ENCODE data around the gene UBXN11.
A peak's percentile ranks its signal among the peaks of the same experiment; 100 is the strongest.
"Not testable (repeated sequence)": the region's sequence is repeated elsewhere in the genome, so short reads cannot be mapped to it uniquely, and the experiment has no call there.

The UBXN11 gene

GRCh38 chr1:26315874-26316850 lies 9.7 kb upstream of the UBXN11 start:
- no peak overlapping the region for H3K4me3 ChIP-seq (ENCODE audit: low read depth, low read length)
- no peak for TF ChIP-seq CTCF (IDR thresholded peaks at IDR 0.05; ENCODE audit: low read depth, low read length)
- no peaks in the 10 kb centered on the region for H3K36me3 ChIP-seq
- no peaks in the 10 kb centered on the region for H3K4me1 ChIP-seq
- no peaks in the 10 kb centered on the region for H3K9me3 ChIP-seq
- DNase-seq: no peak
- 0 out of 2 replicates have a peak, but pooled peaks cover 3% of the 10 kb centered on the region for H3K27me3 ChIP-seq

- Histone ChIP-seq H3K4me3 (ENCODE audit: low read depth, low read length) (no peak overlapping the region), H3K27me3 (0 out of 2 replicates have a peak, but pooled peaks cover 3% of the 10 kb centered on the region), H3K4me1 (no peaks in the 10 kb centered on the region), H3K9me3 (no peaks in the 10 kb centered on the region), H3K36me3 (no peaks in the 10 kb centered on the region)
- DNase-seq: no peak
- TF ChIP-seq CTCF (IDR thresholded peaks at IDR 0.05; ENCODE audit: low read depth, low read length): no peak
Observed at GRCh38 chr1:26314501-26314900, 8.1 kb upstream of the UBXN11 start.

GRCh38 chr1:26307966-26308899 lies 1.8 kb upstream of the UBXN11 start:
- not testable (repeated sequence) for DNase-seq; H3K36me3 ChIP-seq; H3K4me3 ChIP-seq (ENCODE audit: low read depth, low read length); H3K9me3 ChIP-seq; H3K4me1 ChIP-seq; H3K27me3 ChIP-seq

- no peak overlapping the region for H3K4me3 ChIP-seq (ENCODE audit: low read depth, low read length)
- no peaks in the 10 kb centered on the region for H3K9me3 ChIP-seq
- no peaks in the 10 kb centered on the region for H3K27me3 ChIP-seq
- DNase-seq: no peak
- no peak for TF ChIP-seq CTCF (IDR thresholded peaks at IDR 0.05; ENCODE audit: low read depth, low read length)
- H3K4me1 ChIP-seq: no peaks in the 10 kb centered on the region
- H3K36me3 ChIP-seq: no peaks in the 10 kb centered on the region
Observed at GRCh38 chr1:26307363-26307781, 936 bp upstream of the UBXN11 start.

GRCh38 chr1:26305667-26306289 lies 658 bp downstream of the UBXN11 start:
- TF ChIP-seq CTCF (IDR thresholded peaks at IDR 0.05; ENCODE audit: low read depth, low read length): no peak
- no peaks in the 10 kb centered on the region for H3K36me3 ChIP-seq
- H3K4me1 ChIP-seq: no peaks in the 10 kb centered on the region
- peak overlapping the region; percentile 69 for H3K4me3 ChIP-seq (ENCODE audit: low read depth, low read length)
- DNase-seq: no peak
- no peaks in the 10 kb centered on the region for H3K27me3 ChIP-seq
- no peaks in the 10 kb centered on the region for H3K9me3 ChIP-seq

GRCh38 chr1:26302733-26303405 lies 3.6 kb downstream of the UBXN11 start:
- Histone ChIP-seq H3K27me3 (no peaks in the 10 kb centered on the region), H3K4me3 (ENCODE audit: low read depth, low read length) (no peak overlapping the region), H3K36me3 (no peaks in the 10 kb centered on the region), H3K4me1 (no peaks in the 10 kb centered on the region), H3K9me3 (no peaks in the 10 kb centered on the region)
- DNase-seq: no peak
- no peak for TF ChIP-seq CTCF (IDR thresholded peaks at IDR 0.05; ENCODE audit: low read depth, low read length)
